H1 (cell line): ENCODE results near the gene TMEM196. TPM values are rescaled to one million over a fixed set of nuclear protein-coding genes. Genes with fewer than 3 reads are reported as not detected.

ENCODE experiments used
- CTCF ChIA-PET: fragments of 300-600 bp; sonication (Branson Sonifier 250); formaldehyde crosslinking; loops from one replicate; lab custom pipeline; 2021; ENCODE audit not compliant: partially characterized antibody; lab: Charles Lee
- POLR2A ChIA-PET: fragments of 300-600 bp; sonication (Branson Sonifier 250); formaldehyde crosslinking; loops from one replicate; lab custom pipeline; 2021; ENCODE audit warnings: inconsistent platforms; ENCODE audit not compliant: partially characterized antibody; lab: Charles Lee
- DNase-seq, 2 experiments: peaks; one replicate each; pipeline versions ENCODE4 v3.0.0 to v3.0.0-alpha.2; 2010 to 2022; ENCODE audit warnings: low spot score in 2 of 2, low read depth in 1 of 2, mixed read lengths in 1 of 2
- FAIRE-seq: peaks from 2 replicates; lab custom pipeline; 2011; peaks lifted over from hg19 to GRCh38; lab: Jason Lieb, UNC
- H2AFZ ChIP-seq: 2 replicates; pipeline ENCODE4 v1.8.1; 2012; ENCODE audit warnings: low read length, inconsistent platforms
- H2AK5ac ChIP-seq: 2 replicates; pipeline ENCODE4 v1.6.1; 2013; ENCODE audit warnings: low read depth, low read length
- H2BK120ac ChIP-seq: replicated peaks from 2 replicates; pipeline ENCODE3; 2013; ENCODE audit warnings: low read depth, low read length, inconsistent platforms
- H2BK12ac ChIP-seq: 2 replicates; pipeline ENCODE4 v1.6.1; 2013; ENCODE audit warnings: low read depth, low read length
- H2BK15ac ChIP-seq: 2 replicates; pipeline ENCODE4 v1.6.1; 2013; ENCODE audit warnings: low read length
- H2BK20ac ChIP-seq: 2 replicates; pipeline ENCODE4 v1.6.1; 2013; ENCODE audit warnings: low read length
- H2BK5ac ChIP-seq: 2 replicates; pipeline ENCODE4 v1.6.1; 2013; ENCODE audit warnings: low read depth, low read length
- H3K14ac ChIP-seq: 2 replicates; pipeline ENCODE4 v1.6.1; 2013; ENCODE audit warnings: inconsistent platforms; ENCODE audit not compliant: insufficient read length
- H3K18ac ChIP-seq: 2 replicates; pipeline ENCODE4 v1.6.1; 2013; ENCODE audit warnings: low read length; ENCODE audit errors: extremely low read depth
- H3K23ac ChIP-seq: 2 replicates; pipeline ENCODE4 v1.6.1; 2013; ENCODE audit warnings: inconsistent platforms; ENCODE audit not compliant: insufficient read length
- H3K23me2 ChIP-seq: 2 replicates; pipeline ENCODE4 v1.6.1; 2013; ENCODE audit warnings: low read depth, low read length
- H3K27ac ChIP-seq: 2 replicates; pipeline ENCODE4 v1.6.1; 2011; ENCODE audit warnings: low read depth, low read length, inconsistent platforms
- H3K27me3 ChIP-seq, 4 experiments: replicated peaks in 1 of 4; 1 replicate in 1 of 4; 2 replicates in 3 of 4; pipeline versions ENCODE4 v1.6.1 to v1.8.1; 2011 to 2013; ENCODE audit warnings: low read length in 3 of 4, mild to moderate bottlenecking in 3 of 4, inconsistent platforms in 2 of 4, mixed read lengths in 2 of 4, moderate library complexity in 1 of 4; ENCODE audit not compliant: control insufficient read depth in 3 of 4, insufficient read depth in 3 of 4; ENCODE audit errors: extremely low read depth in 1 of 4
- H3K36me3 ChIP-seq, 4 experiments: 2 replicates each; pipeline versions ENCODE4 v1.6.1 to v1.8.1; 2011 to 2013; ENCODE audit warnings: mild to moderate bottlenecking in 4 of 4, low read length in 3 of 4, moderate library complexity in 2 of 4, control low read depth in 1 of 4, inconsistent platforms in 1 of 4; ENCODE audit not compliant: insufficient read depth in 4 of 4, control insufficient read depth in 2 of 4
- H3K4ac ChIP-seq: replicated peaks from 2 replicates; pipeline ENCODE3; 2013; ENCODE audit warnings: low read length, low read depth, mixed read lengths, inconsistent platforms; ENCODE audit not compliant: insufficient read length
- H3K4me1 ChIP-seq, 4 experiments: replicated peaks in 1 of 4; 1 replicate in 1 of 4; 2 replicates in 3 of 4; pipeline versions ENCODE4 v1.6.1 to v1.8.1; 2011 to 2013; ENCODE audit warnings: low read length in 3 of 4, inconsistent platforms in 2 of 4, mixed read lengths in 1 of 4; ENCODE audit not compliant: insufficient read depth in 4 of 4, control insufficient read depth in 3 of 4
- H3K4me2 ChIP-seq, 2 experiments: 2 replicates each; pipeline versions ENCODE4 v1.6.1 to v1.8.1; 2011 to 2013; ENCODE audit warnings: low read depth in 2 of 2, low read length in 2 of 2, control low read depth in 1 of 2, inconsistent platforms in 1 of 2, mild to moderate bottlenecking in 1 of 2; ENCODE audit not compliant: insufficient read depth in 1 of 2
- H3K4me3 ChIP-seq, 4 experiments: fragments of 200-600, 300-600 bp in 1 of 4; sonication (generic), shearing (Covaris generic), sonication (Bioruptor Twin) in 1 of 4; 2 replicates each; pipeline versions ENCODE4 v1.5.1 to v1.8.1; 2011 to 2016; ENCODE audit warnings: low read length in 4 of 4, low read depth in 3 of 4, control low read depth in 2 of 4, inconsistent platforms in 2 of 4, mild to moderate bottlenecking in 2 of 4, mixed read lengths in 1 of 4, moderate library complexity in 1 of 4; ENCODE audit not compliant: insufficient read depth in 2 of 4; ENCODE audit errors: extremely low read depth in 1 of 4
- H3K56ac ChIP-seq: replicated peaks from 2 replicates; pipeline ENCODE3; 2013; ENCODE audit warnings: low read depth, mild to moderate bottlenecking, mixed read lengths, low read length, inconsistent platforms; ENCODE audit not compliant: insufficient read length
- H3K79me1 ChIP-seq: 2 replicates; pipeline ENCODE4 v1.6.1; 2013; ENCODE audit warnings: low read depth, low read length, control low read depth
- H3K79me2 ChIP-seq, 2 experiments: 2 replicates each; pipeline versions ENCODE4 v1.6.1 to v1.8.1; 2012 to 2013; ENCODE audit warnings: low read length in 2 of 2, mild to moderate bottlenecking in 2 of 2, inconsistent platforms in 1 of 2; ENCODE audit not compliant: insufficient read depth in 2 of 2, control insufficient read depth in 1 of 2
- H3K9ac ChIP-seq, 4 experiments: replicated peaks in 1 of 4; 1 replicate in 1 of 4; 2 replicates in 3 of 4; pipeline versions ENCODE4 v1.6.1 to v1.8.1; 2011 to 2013; ENCODE audit warnings: low read depth in 3 of 4, low read length in 3 of 4, control low read depth in 2 of 4, mild to moderate bottlenecking in 2 of 4, moderate library complexity in 2 of 4, inconsistent platforms in 1 of 4; ENCODE audit errors: extremely low read depth in 1 of 4
- H3K9me3 ChIP-seq, 2 experiments: 2 replicates each; pipeline versions ENCODE4 v1.6.1 to v1.8.1; 2012 to 2013; ENCODE audit warnings: mild to moderate bottlenecking in 2 of 2, moderate library complexity in 2 of 2, control low read depth in 1 of 2, inconsistent platforms in 1 of 2, low read depth in 1 of 2, low read length in 1 of 2, mixed read lengths in 1 of 2; ENCODE audit not compliant: insufficient read depth in 2 of 2
- H4K20me1 ChIP-seq, 2 experiments: replicated peaks in 1 of 2; 2 replicates each; pipeline versions ENCODE3 to v1.8.1; 2011 to 2013; ENCODE audit warnings: inconsistent platforms in 2 of 2, low read length in 2 of 2, mild to moderate bottlenecking in 1 of 2; ENCODE audit not compliant: insufficient read depth in 2 of 2, control insufficient read depth in 1 of 2
- H4K5ac ChIP-seq: 2 replicates; pipeline ENCODE4 v1.6.1; 2013; ENCODE audit warnings: low read length, low read depth, mixed read lengths, inconsistent platforms; ENCODE audit not compliant: insufficient read length
- H4K8ac ChIP-seq: 2 replicates; pipeline ENCODE4 v1.8.0; 2013; ENCODE audit warnings: mild to moderate bottlenecking, moderate library complexity, low read length, inconsistent platforms; ENCODE audit not compliant: insufficient read depth; ENCODE audit errors: extremely low read depth
- H4K91ac ChIP-seq: replicated peaks from 2 replicates; pipeline ENCODE3; 2013; ENCODE audit warnings: low read length, mixed read lengths, inconsistent platforms; ENCODE audit not compliant: insufficient read length
- BCL11A ChIP-seq, 2 experiments: IDR thresholded peaks; one replicate each; pipeline ENCODE4 v1.6.1; 2011; ENCODE audit warnings: low read depth in 2 of 2, low read length in 2 of 2, mild to moderate bottlenecking in 2 of 2
- CEBPB ChIP-seq: IDR thresholded peaks from 2 replicates; pipeline ENCODE4 v1.6.1; 2012; ENCODE audit warnings: low read depth, low read length
- JUND ChIP-seq: IDR thresholded peaks from 2 replicates; pipeline ENCODE4 v1.6.1; 2011; ENCODE audit warnings: mild to moderate bottlenecking, improper control_type of control experiment, low read length
- MAFK ChIP-seq: IDR thresholded peaks from 2 replicates; pipeline ENCODE4 v1.6.1; 2012; ENCODE audit warnings: low read depth, mild to moderate bottlenecking, improper control_type of control experiment, low read length
- RBBP5 ChIP-seq: IDR thresholded peaks from 2 replicates; pipeline ENCODE4 v1.7.1; 2012; ENCODE audit warnings: low read depth, mild to moderate bottlenecking, inconsistent platforms, low read length, moderate library complexity, borderline replicate concordance
- RNF2 ChIP-seq: fragments of 200-900, 300-1000 bp; sonication (generic); IDR thresholded peaks from 2 replicates; pipeline ENCODE4 v1.7.1; 2016; ENCODE audit warnings: borderline replicate concordance, low read depth, mild to moderate bottlenecking, antibody characterized with exemption, low read length; ENCODE audit not compliant: poor library complexity, severe bottlenecking; ENCODE audit errors: missing control alignments
- RXRA ChIP-seq: IDR thresholded peaks from 2 replicates; pipeline ENCODE4 v1.6.1; 2011; ENCODE audit warnings: low read depth, mild to moderate bottlenecking, low read length, moderate library complexity; ENCODE audit not compliant: insufficient read depth
- SIX5 ChIP-seq: IDR thresholded peaks from 2 replicates; pipeline ENCODE4 v1.6.1; 2011; ENCODE audit warnings: mild to moderate bottlenecking, low read depth, low read length
- SUZ12 ChIP-seq: fragments of 200-600 bp; sonication (generic); IDR thresholded peaks from 2 replicates; pipeline ENCODE4 v1.6.1; 2012; ENCODE audit warnings: mild to moderate bottlenecking, inconsistent platforms, low read length, moderate library complexity, mixed read lengths
- TAF1 ChIP-seq: IDR thresholded peaks from 2 replicates; pipeline ENCODE4 v1.6.1; 2011; ENCODE audit warnings: mild to moderate bottlenecking, low read depth, low read length
- WGBS, 2 experiments: shearing (Covaris generic) in 1 of 2; methylation state at CpG; one replicate each; pipeline versions ENCODE4 v1.1.6 to v1.1.7; 2013 to 2015; ENCODE audit warnings: low lambda C conversion rate in 2 of 2, mixed read lengths in 2 of 2, inconsistent platforms in 1 of 2, low coverage in 1 of 2, missing lambda C conversion rate in 1 of 2; ENCODE audit not compliant: insufficient replicate concordance in 2 of 2, insufficient coverage in 1 of 2, insufficient read length in 1 of 2; ENCODE audit errors: extremely low coverage in 1 of 2, missing lambda C conversion rate in 1 of 2; 5-methylcytosine and 5-hydroxymethylcytosine counted together
- polyA plus RNA-seq, 7 experiments: library from polyadenylated mRNA; depleted of rRNA in 3 of 7; stranded (reverse) in 5 of 7; unstranded in 2 of 7; fragments of >200 nt in 5 of 7; fragments of 200-250 nt in 2 of 7; gene quantifications; 1 replicate in 5 of 7; 2 replicates in 1 of 7; 4 replicates in 1 of 7; pipeline versions ENCODE4 v1.2.1 to v1.2.3, GENCODE V29; 2011 to 2013; ENCODE audit warnings: missing spikeins in 2 of 7, mixed read lengths in 2 of 7
- total RNA-seq: library from RNA; stranded (reverse); fragmentation: NEBNext Ultra II Directional; extraction: Animal tissue kit (Norgen Biotek cat#: 25700); gene quantifications from 2 replicates; pipeline ENCODE4 v1.2.1, GENCODE V29; 2021

TMEM196 gene
- total and polyA plus RNA-seq, 2 of the 8 experiments (the other 6 are each of a cell fraction or from before 2014, with no cell fraction given) = 0.06 to 0.07 TPM

DNA sequence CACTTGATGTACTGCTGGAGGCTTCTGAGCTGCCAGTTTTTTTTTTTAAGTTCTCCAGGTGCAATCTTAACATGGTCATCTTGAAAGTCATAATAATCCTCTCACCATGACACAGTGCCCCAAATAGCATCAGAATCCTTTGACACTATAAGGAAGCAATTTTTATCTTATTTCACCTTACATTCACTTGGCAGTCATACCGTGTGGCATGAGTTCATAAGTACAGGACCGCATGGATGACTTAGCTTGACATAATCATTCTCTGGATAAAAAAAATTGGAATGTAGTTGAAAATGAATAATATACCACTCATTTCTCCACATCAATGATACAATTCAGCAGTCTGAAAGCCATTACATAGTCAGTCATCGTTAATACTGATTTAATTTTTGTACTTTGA is 25.6 kb upstream of the TMEM196 start:
- H3K27ac ChIP-seq = no peak overlapping the region
- no peaks in the 10 kb centered on the region for H3K9me3 ChIP-seq
- H3K4me1 ChIP-seq = no peaks in the 10 kb centered on the region
- H2BK15ac ChIP-seq = no peak overlapping the region
- no peak overlapping the region for H2AFZ ChIP-seq
- H2BK20ac ChIP-seq = no peak overlapping the region
- H3K56ac ChIP-seq = no peak overlapping the region
- H3K14ac ChIP-seq = no peak overlapping the region
- no peak overlapping the region for H3K4me2 ChIP-seq
- no peaks in the 10 kb centered on the region for H3K79me1 ChIP-seq
- WGBS, 2 experiments = 72% methylated on average over 3 of the region's 3 CpGs; no CpG with 5 or more reads in 1 of the 2 experiments
- no peak overlapping the region for H4K8ac ChIP-seq
- ChIA-PET POLR2A (no interaction called here), CTCF (interaction anchor here (1.0 kb wide), 1 partner anchor 44 kb away, joined by 3 read pairs; no protein-coding TSS in a partner anchor)
- no peak overlapping the region for H3K4me3 ChIP-seq
- H4K20me1 ChIP-seq = no peaks in the 10 kb centered on the region
- no peak overlapping the region for H4K91ac ChIP-seq
- no peaks in the 10 kb centered on the region for H3K36me3 ChIP-seq
- H2BK120ac ChIP-seq = no peak overlapping the region
- no peak for DNase-seq
- no peak overlapping the region for H4K5ac ChIP-seq
- no peak overlapping the region for H3K23ac ChIP-seq
- H2BK5ac ChIP-seq = no peak overlapping the region
- no peak overlapping the region for H2BK12ac ChIP-seq
- no peaks in the 10 kb centered on the region for H3K79me2 ChIP-seq
- FAIRE-seq = no peak
- H3K27me3 ChIP-seq = no peaks in the 10 kb centered on the region
- H2AK5ac ChIP-seq = no peak overlapping the region
- H3K23me2 ChIP-seq = no peaks in the 10 kb centered on the region
- no peak overlapping the region for H3K18ac ChIP-seq
- no peak overlapping the region for H3K4ac ChIP-seq
- no peak overlapping the region for H3K9ac ChIP-seq
- TF ChIP-seq MAFK (no peak), RXRA (no peak), CEBPB (no peak), JUND (no peak), RNF2 (no peak), SIX5 (no peak), RBBP5 (no peak), TAF1 (no peak), BCL11A (IDR thresholded peaks at IDR 0.05; ENCODE audit: low read depth in 2 of 2, low read length in 2 of 2) (no peak), SUZ12 (no peak)
